ENCODE measurements around the gene VWA7. TPM values are rescaled to one million over a fixed set of nuclear protein-coding genes. Genes with fewer than 3 reads are reported as not detected.

VWA7 gene
- total RNA-seq, 4 donors from 2014 or later, result 0.36 to 1.6 (median 0.56) TPM; not detected in 1

DNA sequence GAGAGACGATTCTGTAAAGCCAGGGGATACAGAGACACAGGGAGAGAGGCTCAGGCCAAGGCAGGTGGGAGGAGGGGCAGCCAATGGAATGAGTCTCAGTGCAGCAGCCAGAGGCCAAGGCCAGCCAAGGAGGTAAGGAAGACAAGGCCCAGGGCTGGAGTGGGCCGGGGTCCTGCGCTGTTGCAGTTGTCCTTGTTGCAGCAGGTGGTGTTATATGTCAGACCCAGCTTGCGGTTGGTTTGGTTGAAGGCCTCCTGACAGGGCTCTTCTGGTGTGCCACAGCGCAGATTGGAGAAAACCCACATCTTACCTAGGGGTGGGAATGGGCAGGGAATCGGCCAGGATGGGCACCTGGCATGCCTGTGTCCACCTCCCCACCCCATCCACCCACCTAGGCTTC, 58.1 kb downstream of the VWA7 start:
- DNase-seq (ENCODE audit: low spot score) (no peak), ATAC-seq (ENCODE audit: low FRiP score) (no peak)
- TF ChIP-seq, protein P1, sequence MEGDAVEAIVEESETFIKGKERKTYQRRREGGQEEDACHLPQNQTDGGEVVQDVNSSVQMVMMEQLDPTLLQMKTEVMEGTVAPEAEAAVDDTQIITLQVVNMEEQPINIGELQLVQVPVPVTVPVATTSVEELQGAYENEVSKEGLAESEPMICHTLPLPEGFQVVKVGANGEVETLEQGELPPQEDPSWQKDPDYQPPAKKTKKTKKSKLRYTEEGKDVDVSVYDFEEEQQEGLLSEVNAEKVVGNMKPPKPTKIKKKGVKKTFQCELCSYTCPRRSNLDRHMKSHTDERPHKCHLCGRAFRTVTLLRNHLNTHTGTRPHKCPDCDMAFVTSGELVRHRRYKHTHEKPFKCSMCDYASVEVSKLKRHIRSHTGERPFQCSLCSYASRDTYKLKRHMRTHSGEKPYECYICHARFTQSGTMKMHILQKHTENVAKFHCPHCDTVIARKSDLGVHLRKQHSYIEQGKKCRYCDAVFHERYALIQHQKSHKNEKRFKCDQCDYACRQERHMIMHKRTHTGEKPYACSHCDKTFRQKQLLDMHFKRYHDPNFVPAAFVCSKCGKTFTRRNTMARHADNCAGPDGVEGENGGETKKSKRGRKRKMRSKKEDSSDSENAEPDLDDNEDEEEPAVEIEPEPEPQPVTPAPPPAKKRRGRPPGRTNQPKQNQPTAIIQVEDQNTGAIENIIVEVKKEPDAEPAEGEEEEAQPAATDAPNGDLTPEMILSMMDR (IDR thresholded peaks at IDR 0.05), result no peak

DNA sequence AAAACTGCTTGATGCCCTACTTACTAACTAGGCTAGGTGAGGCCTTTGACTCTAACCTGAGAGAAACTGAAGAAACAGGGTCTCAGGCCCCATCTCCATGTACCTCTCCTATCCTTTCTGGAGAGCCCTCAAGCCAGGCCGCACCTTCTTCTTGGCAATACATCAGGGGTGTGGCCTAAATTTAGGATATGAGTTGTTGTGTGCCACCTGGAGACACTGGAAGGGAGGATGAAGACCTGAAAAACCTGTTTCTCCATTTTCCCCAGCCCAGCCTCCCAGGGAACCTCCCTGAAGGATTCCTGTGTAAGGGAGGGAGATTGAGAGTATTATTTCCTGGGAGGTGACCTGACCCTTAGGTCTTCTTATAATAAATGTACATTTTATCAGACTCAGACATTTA, 58.9 kb downstream of the VWA7 start:
- TF ChIP-seq, protein P1 (IDR thresholded peaks at IDR 0.05), result no peak
- ATAC-seq (ENCODE audit: low FRiP score), result no peak
- DNase-seq (ENCODE audit: low spot score), result no peak

DNA sequence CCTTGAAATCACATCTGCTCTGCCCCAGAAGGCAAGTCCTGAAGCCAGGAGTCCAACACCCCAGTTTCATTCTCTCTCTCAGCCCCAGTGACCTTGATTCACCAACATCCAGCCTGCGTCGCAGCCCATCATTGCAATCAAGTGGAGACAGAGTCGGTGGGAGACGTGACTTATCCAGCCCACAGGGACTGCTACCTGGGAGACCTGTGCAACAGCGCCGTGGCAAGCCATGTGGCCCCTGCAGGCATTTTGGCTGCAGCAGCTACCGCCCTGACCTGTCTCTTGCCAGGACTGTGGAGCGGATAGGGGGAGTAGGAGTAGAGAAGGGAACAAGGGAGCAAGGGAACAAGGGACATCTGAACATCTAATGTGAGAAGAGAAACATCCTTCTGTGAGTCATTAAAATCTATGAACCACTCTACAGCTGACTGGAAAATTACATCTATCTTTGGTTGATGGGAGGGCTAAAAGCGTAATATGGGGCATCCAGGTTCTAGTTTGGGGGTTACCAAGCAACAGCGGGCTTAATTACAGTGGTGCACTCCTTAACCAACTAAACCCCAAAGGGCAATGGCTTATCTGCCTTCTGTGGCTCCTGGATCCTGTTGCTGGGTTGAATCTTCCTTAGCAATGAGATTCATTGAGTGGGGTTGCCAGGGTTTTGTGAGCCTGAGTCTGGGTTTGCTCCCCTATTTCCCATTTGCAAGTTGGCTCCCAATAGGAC, 59.5 kb downstream of the VWA7 start:
- DNase-seq (ENCODE audit: low spot score), result no peak
- no peak for ATAC-seq (ENCODE audit: low FRiP score)
- TF ChIP-seq, protein P1 (IDR thresholded peaks at IDR 0.05), result no peak

Small RNAs within 50 kb of the gene (small RNA-seq; reads per million reads assigned to genes)
- gene MSH5-SAPCD1 (not detected), gene RF00019 (not detected), gene RNU6-850P (not detected), gene SAPCD1 (not detected)

Other genes starting within 250 kb of the VWA7 start
- gene MCCD1, start 248.4 kb downstream of the VWA7 start, total RNA-seq, result not detected
- 100 to 1,000 TPM; 244 to 322 (median 271) TPM for gene DDX39B, start 235.3 kb downstream of the VWA7 start, total RNA-seq
- 1 to 10 TPM in 2 of 4 donors, under 1 TPM in 1, not detected in 1; 0.74 to 2.6 (median 2.4) TPM for gene ATP6V1G2, start 230.7 kb downstream of the VWA7 start, total RNA-seq
- gene NFKBIL1, start 229.7 kb downstream of the VWA7 start, total RNA-seq, result 10 to 100 TPM; 11.0 to 21.6 (median 16.3) TPM
- not detected for gene LTA, start 205.0 kb downstream of the VWA7 start, total RNA-seq
- gene TNF, start 201.8 kb downstream of the VWA7 start, total RNA-seq, result 1 to 10 TPM in 1 of 4 donors, under 1 TPM in 2, not detected in 1; 0.65 to 1.5 (median 0.96) TPM
- 1 to 10 TPM in 3 of 4 donors, under 1 TPM in 1; 0.72 to 5.5 (median 1.9) TPM for gene LTB, start 194.9 kb downstream of the VWA7 start, total RNA-seq
- 10 to 100 TPM; 16.3 to 34.2 (median 19.2) TPM for gene LST1, start 191.1 kb downstream of the VWA7 start, total RNA-seq
- not detected for gene NCR3, start 184.3 kb downstream of the VWA7 start, total RNA-seq
- gene AIF1, start 162.1 kb downstream of the VWA7 start, total RNA-seq, result 10 to 100 TPM; 57.3 to 95.1 (median 81.8) TPM
- 100 to 1,000 TPM in 1 of 4 donors, 10 to 100 TPM in 3; 44.8 to 111 (median 65.4) TPM for gene PRRC2A, start 156.6 kb downstream of the VWA7 start, total RNA-seq
- 100 to 1,000 TPM; 137 to 231 (median 157) TPM for gene BAG6, start 124.7 kb downstream of the VWA7 start, total RNA-seq
- gene APOM, start 121.4 kb downstream of the VWA7 start, total RNA-seq, result 1 to 10 TPM; 2.4 to 5.0 (median 3.6) TPM
- 10 to 100 TPM; 16.8 to 24.7 (median 21.2) TPM for gene C6orf47, start 116.5 kb downstream of the VWA7 start, total RNA-seq
- gene GPANK1, start 112.3 kb downstream of the VWA7 start, total RNA-seq, result 10 to 100 TPM in 3 of 4 donors, 1 to 10 TPM in 1; 7.1 to 23.6 (median 15.6) TPM
- gene CSNK2B, start 111.2 kb downstream of the VWA7 start, total RNA-seq, result 100 to 1,000 TPM; 130 to 202 (median 184) TPM
- gene LY6G5B, start 107.4 kb downstream of the VWA7 start, total RNA-seq, result 10 to 100 TPM in 3 of 4 donors, 1 to 10 TPM in 1; 7.4 to 16.9 (median 11.3) TPM
- 1 to 10 TPM in 2 of 4 donors, under 1 TPM in 1, not detected in 1; 0.84 to 4.5 (median 1.3) TPM for gene LY6G5C, start 96.3 kb downstream of the VWA7 start, total RNA-seq
- 10 to 100 TPM; 41.8 to 62.8 (median 57.4) TPM for gene ABHD16A, start 74.0 kb downstream of the VWA7 start, total RNA-seq
- gene LY6G6F, start 70.5 kb downstream of the VWA7 start, total RNA-seq, result not detected
- gene LY6G6D, start 62.0 kb downstream of the VWA7 start, total RNA-seq, result not detected
- under 1 TPM in 1 of 4 donors, not detected in 3; 0.74 TPM for gene LY6G6C, start 55.6 kb downstream of the VWA7 start, total RNA-seq
- under 1 TPM in 1 of 4 donors, not detected in 3; 0.84 TPM for gene MPIG6B, start 54.0 kb downstream of the VWA7 start, total RNA-seq
- gene DDAH2, start 48.0 kb downstream of the VWA7 start, total RNA-seq, result 100 to 1,000 TPM; 103 to 148 (median 115) TPM
- 100 to 1,000 TPM; 244 to 443 (median 336) TPM for gene CLIC1, start 40.8 kb downstream of the VWA7 start, total RNA-seq
- 10 to 100 TPM in 1 of 4 donors, 1 to 10 TPM in 3; 5.4 to 17.0 (median 7.3) TPM for gene MSH5, start 37.3 kb downstream of the VWA7 start, total RNA-seq
- not detected for gene SAPCD1, start 14.7 kb downstream of the VWA7 start, total RNA-seq
- 10 to 100 TPM; 31.6 to 47.0 (median 34.6) TPM for gene VARS1, start 18.4 kb upstream of the VWA7 start, total RNA-seq
- gene LSM2, start 29.6 kb upstream of the VWA7 start, total RNA-seq, result 10 to 100 TPM; 19.8 to 35.1 (median 30.4) TPM
- 1 to 10 TPM in 3 of 4 donors, under 1 TPM in 1; 0.48 to 3.0 (median 1.9) TPM for gene HSPA1L, start 38.0 kb upstream of the VWA7 start, total RNA-seq
- gene HSPA1A, start 38.2 kb upstream of the VWA7 start, total RNA-seq, result 1,000 to 10,000 TPM in 1 of 4 donors, 100 to 1,000 TPM in 3; 155 to 1,684 (median 309) TPM
- 1,000 to 10,000 TPM in 1 of 4 donors, 100 to 1,000 TPM in 3; 174 to 1,642 (median 258) TPM for gene HSPA1B, start 50.4 kb upstream of the VWA7 start, total RNA-seq
- 10 to 100 TPM; 44.1 to 63.8 (median 55.2) TPM for gene NEU1, start 85.5 kb upstream of the VWA7 start, total RNA-seq
- under 1 TPM in 3 of 4 donors, not detected in 1; 0.19 to 0.84 (median 0.38) TPM for gene SLC44A4, start 101.7 kb upstream of the VWA7 start, total RNA-seq
- 10 to 100 TPM; 17.4 to 25.9 (median 20.0) TPM for gene EHMT2, start 120.4 kb upstream of the VWA7 start, total RNA-seq
- gene ZBTB12, start 124.8 kb upstream of the VWA7 start, total RNA-seq, result 1 to 10 TPM in 3 of 4 donors, under 1 TPM in 1; 0.48 to 1.9 (median 1.4) TPM
- gene C2, start 150.4 kb upstream of the VWA7 start, total RNA-seq, result 10 to 100 TPM; 30.6 to 96.1 (median 46.0) TPM
- 1,000 to 10,000 TPM in 1 of 4 donors, 100 to 1,000 TPM in 2, 10 to 100 TPM in 1; 16.7 to 1,024 (median 264) TPM for gene CFB, start 168.8 kb upstream of the VWA7 start, total RNA-seq
- gene NELFE, start 181.6 kb upstream of the VWA7 start, total RNA-seq, result 10 to 100 TPM; 67.0 to 94.0 (median 75.0) TPM
- gene SKIC2, start 181.8 kb upstream of the VWA7 start, total RNA-seq, result 10 to 100 TPM; 31.3 to 50.8 (median 44.8) TPM
- 10 to 100 TPM; 15.6 to 19.9 (median 18.4) TPM for gene DXO, start 194.8 kb upstream of the VWA7 start, total RNA-seq
- 100 to 1,000 TPM in 3 of 4 donors, 10 to 100 TPM in 1; 16.6 to 652 (median 239) TPM for gene C4A, start 204.7 kb upstream of the VWA7 start, total RNA-seq
- gene C4B, start 237.5 kb upstream of the VWA7 start, total RNA-seq, result 100 to 1,000 TPM in 3 of 4 donors, 10 to 100 TPM in 1; 15.4 to 912 (median 204) TPM

Measured in omental fat pad (tissue), 4 donors.